HG03460 (cell line): ENCODE measurements around the gene ARHGEF7.
"Not testable (repeated sequence)": the region's sequence is repeated elsewhere in the genome, so short reads cannot be mapped to it uniquely, and the experiment has no call there.

Experiments used
- ATAC-seq: cut with Tn5 transposase; IDR thresholded peaks from one replicate; pipeline ENCODE4 v1.9.1; 2021; ENCODE audit not compliant: unreplicated experiment

The ARHGEF7 gene

DNA sequence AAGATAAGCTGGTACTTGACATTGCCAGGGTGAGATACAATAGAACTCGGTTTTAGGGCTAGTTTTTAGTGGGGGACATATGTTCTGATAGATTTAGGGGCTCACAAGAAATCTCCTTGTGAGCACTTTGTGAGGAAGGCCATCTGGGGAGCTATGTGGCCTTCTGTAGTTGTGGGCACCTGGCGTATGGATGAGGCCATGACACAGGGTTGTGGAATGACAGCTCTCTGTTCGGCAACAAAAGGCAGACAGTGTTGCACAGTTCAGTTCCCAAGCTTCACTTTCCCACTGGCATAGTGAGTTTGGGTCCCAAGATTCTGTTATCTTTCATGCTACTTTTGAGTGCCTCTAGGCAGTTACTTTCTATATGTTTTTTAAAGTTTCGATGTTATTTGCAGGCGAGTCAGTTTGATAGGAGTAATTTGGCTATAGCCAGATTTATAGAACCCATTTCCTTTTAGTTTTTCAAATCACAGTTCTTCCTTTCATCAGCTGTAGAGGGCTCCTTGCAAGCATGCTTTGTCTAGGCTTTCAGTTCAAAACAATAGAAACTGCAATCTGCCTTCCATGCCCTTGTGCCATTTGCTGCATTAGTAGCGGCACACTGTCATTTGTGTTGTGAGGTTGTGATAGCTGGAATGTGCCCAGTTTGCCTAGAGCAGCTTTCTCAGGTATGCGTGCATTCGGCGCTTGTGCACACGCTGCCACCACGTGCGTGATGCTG is 134.7 kb downstream of the ARHGEF7 start:
- ATAC-seq, result no peak

DNA sequence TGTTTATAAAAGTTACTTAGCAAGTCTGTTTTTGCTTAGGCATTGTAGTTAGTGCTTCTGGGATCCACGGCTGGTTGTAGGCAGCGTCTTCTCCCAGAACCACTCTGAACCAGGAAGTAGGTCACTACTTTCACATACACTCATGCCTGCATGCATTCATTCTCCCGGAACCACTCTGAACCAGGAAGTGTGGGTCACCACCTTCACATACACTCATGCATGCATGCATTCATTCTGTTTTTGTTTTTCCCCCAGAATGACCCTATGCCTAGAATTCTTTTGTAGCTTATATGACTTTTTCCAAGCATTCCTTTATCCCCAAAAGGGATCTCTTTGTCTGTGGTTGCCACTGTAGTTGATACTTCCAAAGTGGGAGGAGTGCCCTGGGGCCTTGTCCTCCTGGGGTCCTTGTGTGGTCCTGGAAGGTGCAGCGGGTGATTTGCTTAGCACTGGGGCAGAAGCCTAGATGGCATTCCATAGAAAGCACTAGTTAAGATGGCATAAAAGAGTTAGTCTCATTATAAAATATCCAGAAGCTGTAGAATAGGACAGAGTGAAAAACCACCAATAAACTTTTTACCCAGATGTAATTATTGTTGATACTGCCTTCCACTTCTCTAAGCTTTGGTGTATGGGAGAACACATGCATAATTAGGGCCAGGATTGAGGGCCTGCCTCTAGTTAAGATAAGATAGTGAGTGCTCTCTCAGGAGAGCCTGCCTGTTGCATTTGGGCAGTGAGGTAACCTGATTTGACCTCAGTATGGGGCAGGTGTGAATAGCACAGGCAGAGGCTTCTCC is 136.7 kb downstream of the ARHGEF7 start:
- no peak for ATAC-seq

DNA sequence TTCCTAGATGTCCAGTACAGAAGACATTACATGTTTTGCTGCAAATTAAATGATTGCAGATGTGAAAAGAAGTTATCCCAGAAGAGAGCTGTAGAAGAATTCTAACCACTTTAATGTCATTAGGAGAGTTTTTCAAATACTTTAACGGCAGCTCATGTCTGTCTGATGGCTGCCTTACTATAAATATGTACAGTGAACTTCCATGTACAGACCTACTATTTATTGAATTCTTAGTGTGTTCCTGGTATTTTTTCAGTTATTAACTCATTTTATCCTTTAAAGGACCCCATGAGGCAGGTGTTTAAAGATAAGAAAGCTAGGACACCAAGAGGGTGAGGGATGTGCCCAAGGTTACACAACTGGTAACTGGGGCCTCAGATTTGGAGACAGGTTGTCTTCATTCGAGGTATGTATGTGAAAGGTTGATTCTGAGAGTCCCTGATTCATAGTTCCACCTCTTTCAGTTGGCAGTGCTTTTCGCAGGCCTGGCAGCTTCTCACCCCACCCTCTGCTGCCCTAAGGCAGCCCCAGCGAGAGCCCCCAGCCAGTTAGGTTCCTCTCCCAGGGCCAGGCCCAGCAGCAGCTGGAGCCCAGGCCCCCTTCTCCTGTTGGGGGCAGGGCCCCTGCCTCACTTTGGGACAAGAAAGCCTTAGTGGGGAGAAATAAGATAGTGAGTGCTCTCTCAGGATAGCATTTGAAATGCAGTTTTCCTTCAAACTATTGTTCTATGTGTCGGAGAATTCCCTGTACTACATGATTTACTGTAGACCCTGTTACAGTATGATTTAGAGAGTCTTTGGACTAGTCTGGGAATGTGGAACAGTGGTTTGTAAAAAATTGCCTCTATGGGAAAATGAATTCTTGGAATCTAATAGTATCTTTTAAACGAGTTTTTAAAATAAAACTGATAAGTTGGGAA is 137.6 kb downstream of the ARHGEF7 start:
- no peak for ATAC-seq

DNA sequence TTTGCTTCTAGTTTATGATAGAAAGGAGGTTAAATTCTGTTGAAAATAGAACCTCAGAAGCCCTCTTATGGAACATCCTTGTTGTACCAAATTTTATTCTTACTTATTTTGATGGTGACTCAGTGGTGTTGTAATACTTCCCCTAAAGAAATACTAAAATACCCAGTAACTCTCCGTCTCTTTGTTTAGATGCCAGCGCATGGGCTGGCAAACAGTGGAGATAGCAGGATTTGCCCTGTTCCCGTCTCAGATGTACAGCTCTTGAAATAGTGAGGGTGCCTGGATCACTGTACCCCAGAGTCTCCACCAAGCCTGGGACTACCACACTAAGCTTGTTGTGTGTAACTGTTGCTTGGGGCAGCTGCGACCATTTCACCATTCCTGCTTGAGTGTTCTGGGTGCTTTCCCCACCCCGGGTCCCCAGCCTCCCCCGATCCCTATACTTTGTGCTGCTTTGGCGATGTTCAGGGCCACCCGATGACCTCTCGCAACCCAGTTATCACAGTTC is 138.3 kb downstream of the ARHGEF7 start:
- ATAC-seq, result no peak

DNA sequence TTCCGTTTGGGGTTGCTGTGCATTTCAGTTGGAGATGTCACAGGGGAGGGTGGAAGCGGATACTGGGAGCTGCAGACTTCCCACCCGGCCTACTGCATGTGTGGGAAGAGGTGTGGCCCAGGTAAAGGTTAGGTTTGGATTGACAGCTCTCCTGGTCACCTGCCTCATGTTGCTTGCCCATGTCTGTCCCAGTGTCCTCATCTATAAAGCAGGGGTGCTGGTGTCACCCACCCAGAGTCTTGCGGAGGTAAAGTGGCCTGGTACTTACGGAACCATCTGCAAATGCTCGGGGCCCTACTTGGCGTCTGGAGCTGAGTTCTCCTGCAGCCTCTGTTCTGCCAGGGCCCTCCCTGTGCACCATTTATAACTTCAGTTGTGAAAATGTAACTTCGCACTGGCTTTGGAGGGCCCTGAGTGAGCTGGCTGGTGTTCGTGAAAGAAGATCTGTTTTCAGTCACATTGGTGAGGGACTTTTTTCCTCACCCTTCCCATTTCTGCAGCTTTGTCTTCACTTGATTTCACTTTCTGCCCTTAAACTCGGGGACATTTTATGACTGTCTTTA is 140.2 kb downstream of the ARHGEF7 start:
- ATAC-seq, result no peak

DNA sequence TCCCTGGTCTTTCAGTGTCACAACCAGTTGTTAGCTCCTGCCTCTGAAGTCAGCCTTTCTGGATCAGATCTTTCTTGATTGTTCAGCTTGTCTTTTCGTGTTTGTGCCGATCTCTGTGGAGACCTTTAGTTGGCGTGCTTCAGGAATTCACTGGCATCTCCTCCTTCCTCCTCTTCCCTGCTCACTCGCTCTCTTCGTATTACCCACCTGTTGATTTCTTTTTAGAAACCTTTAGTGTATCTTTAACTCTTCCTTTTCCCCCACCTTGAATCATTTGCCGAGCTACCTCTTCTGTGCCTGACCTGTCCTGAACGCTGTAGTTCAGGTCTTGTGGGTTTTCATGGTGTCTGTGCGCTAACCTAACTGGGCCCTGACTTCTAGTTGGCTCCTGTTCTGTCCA is 141.3 kb downstream of the ARHGEF7 start:
- ATAC-seq, result no peak

DNA sequence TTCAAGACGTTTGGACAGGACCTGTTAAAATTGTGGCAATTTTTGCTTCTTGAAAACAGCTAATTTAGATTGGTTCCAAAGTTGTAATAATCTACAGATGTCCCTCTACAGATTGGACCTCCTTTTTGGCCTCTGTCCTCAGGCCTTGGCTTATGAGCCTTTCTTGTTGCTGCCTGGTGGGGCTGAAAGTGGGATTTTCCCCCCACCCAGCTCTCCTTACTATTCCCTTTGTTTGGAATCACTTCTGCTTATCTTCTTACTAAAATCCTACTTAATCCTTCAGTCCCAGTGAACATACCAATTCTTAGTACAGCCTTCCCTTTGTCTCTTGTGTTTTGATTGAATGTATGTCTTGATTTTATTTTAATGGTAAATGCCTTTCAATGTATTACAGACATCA is 141.8 kb downstream of the ARHGEF7 start:
- ATAC-seq, result no peak

DNA sequence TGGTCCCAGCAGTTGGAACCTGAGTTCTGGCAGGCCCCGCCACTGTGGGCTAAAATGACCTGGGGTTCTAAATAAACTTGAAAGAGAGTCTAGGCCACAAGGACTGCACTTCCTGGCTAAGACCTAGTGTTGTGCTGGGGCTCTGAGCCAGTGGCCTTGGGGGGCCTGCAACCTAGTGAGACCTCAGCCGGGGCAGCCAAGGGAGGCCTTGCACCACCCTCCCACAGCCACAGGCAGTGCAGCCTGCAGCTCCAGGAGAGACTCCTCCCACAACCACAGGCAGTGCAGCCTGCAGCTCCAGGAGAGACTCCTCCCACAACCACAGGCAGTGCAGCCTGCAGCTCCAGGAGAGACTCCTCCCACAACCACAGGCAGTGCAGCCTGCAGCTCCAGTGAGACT is 142.8 kb downstream of the ARHGEF7 start:
- ATAC-seq, result not testable (repeated sequence)

DNA sequence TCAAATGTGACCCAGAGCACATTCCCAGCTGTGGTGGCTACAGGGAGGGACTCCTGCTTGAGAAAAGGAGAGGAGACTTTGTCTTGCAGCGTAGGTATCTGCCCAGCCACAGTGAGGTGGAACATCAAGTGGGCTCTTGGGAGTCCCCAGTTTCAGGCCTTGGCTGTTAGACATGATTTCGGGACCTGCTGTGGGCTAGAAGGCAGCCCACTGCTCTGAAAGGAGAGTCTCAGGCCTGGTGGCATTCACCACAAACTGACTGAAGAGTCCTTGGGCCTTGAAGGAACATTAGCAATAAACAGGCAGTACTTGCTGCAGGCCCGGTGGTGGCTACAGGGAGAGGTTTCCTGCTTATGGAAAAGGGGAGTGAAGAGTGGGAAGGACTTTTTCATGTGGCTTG is 143.5 kb downstream of the ARHGEF7 start:
- ATAC-seq, result no peak

DNA sequence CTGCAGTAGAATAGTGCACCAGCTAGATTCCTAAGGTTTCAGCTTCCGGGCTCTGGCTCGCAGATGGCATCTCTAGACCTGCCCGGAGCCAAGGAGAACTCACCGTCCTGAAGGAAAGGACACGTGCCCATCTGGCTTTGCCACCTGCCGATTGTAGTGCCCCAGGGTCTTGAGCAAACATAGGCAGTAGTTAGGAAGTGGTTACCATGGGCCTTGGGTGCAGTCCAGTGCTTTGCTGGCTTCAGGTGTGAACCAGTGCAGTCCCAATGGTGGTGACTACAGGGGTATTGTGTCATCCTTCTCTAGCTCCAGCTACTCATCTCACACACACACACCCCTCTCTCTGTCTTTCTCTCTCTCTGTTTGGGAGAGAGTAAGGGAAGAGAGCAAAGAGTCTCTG is 143.9 kb downstream of the ARHGEF7 start:
- no peak for ATAC-seq

DNA sequence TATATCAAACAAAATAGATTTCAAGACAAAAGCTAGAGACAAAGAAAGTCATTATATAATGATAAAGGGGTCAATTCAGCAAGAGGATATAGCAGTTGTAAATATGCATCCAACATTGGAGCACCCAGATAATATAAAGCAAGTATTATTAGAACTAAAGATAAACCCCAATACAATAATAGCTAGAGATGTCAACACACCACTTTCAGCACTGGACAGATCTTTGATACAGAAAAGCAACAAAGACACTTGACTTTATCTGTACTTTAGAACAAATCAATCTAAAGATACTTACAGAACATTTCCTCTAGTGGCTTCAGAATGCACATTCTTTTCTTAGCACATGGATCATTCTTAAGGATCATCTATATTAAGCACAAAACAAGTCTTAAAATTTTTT is 146.2 kb downstream of the ARHGEF7 start:
- no peak for ATAC-seq

DNA sequence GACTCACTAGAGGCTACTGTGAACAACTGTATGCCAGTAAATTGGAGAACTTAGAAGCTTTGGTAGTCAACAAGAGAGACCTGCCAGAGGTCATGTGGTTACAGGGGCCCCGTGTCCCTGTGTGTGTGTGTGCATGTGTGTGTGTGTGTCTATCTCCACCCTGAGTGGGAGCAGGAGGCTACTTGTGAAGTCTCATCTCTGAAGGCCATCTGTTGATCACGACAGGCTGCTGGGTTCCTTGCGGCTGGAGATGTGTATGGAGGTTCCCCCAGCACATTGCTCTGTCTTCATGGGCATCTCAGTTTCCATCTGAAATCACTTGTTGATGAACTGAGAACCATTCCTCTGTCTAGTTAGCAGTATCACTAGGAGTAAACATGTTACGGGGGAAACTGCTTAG is 147.2 kb downstream of the ARHGEF7 start:
- ATAC-seq, result no peak

DNA sequence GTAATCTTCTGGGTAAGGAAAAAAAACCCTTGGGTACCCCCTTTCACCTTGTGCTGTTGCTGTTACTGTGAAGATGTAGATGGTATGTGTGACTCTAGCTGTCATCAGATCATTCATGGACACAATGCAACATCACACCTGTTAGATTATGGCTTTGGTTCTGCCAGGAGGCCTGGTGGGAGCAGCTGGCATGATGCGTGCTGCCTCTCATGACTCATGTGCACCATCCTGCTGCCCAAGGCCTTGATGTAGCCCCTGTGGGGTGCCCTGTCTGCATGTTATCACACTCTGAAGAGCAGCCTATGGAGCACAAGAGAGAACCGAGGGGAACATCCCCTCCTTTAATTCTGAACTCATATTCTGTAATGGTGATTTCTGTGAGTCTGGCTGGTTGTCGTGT is 147.6 kb downstream of the ARHGEF7 start:
- no peak for ATAC-seq

DNA sequence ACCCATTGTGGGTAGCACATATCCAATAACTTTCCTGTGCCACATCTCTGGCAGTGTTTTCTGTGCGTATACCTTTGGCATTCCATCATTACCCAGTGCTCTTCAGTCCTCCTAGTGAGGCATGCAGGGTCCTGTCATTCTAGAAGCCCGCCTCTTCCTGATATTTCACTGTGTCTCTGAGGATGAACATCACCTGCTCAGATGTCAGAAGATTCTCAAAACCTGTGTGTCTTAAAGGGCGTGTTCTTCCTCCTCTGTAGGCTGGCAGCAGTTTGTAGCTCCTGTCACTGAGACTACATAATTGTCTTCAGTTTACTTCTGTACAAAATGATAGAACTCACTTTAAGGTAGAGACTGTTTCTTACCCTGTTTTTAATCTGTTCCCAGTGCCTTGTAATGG is 148.5 kb downstream of the ARHGEF7 start:
- no peak for ATAC-seq

DNA sequence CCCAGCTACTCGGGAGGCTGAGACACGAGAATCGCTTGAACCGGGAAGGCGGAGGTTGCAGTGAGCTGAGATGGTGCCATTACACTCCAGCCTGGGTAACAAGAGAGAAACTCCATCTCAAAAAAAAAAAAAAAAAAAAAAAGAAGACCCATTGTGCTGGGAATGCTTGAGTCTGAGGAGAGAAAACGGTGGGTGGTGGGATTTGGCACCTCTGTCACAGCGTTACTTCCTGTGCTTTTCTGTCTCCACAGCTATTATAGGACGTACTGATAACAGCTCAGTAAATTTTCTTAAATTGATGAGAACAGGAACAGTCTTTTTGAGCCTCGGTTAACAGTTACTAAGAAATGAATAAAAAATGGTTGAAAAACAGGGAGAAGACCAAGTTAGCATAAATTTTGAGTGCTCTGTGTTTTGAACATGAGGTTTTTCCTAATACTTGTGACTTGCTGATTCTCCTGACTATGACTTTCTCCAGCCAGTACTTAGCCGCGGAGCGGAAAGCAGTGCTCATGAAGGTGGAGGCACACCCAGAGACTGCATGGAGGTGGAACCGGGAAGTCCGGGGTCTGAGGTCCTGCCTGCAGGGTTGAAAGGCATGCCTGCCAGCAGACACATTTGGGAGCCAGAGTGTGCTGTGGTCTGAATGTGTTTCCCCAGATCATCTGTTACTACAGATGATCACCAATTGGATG is 150.0 kb downstream of the ARHGEF7 start:
- ATAC-seq, result no peak

DNA sequence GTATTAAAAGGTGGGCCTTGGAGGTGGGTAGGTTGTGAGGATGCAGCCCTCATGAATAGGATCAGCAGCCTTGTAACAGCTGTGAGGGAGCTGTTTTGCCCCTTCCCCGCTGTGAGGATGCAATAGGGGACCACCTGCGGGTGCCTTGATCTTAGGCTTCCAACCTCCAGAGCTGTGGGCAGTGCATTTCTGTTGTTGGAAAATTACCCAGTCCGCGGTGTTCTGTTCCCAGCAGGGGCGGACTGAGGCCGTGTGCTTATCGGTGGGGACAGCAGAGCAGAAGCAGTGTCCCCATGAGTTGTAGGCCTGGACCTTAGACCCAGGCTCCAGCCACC is 150.6 kb downstream of the ARHGEF7 start:
- ATAC-seq, result no peak

DNA sequence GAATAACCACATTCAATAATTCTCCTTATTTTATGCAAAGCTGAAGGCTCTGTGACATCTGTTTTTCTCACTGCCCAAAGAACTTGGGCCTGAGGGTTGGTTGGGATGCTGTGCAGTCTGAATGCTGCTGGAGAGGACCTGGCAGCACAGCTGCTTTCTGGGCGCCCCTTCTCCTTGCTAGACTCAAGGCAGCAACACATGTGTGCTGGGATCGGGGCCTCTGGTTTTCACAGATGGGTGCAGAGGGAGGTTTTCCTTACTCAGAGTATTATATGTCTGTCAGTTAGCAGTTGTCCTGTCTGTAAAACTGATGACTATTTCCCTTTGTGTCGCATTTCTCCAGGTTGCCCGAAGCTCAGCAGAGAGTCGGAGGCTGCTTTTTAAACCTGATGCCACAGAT is 152.1 kb downstream of the ARHGEF7 start:
- no peak for ATAC-seq

DNA sequence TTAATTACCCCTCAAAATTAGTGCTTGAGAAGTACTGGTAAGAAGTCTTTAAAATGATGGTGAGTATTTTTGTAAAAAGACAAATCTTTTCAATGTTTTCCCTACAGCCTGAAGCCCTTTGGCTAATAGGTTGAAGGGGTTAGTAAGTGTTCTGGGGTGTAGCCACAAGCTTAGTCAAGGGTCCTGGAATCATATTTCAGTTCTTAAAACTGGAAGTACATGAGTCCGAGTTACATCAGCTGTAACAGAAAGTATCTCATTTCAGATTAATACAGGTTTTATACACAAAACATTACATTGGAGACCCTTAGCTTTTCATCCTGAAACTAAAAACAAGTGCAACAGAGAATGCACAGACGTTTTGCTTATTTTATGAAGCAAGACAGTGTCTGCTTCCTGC is 152.7 kb downstream of the ARHGEF7 start:
- no peak for ATAC-seq

DNA sequence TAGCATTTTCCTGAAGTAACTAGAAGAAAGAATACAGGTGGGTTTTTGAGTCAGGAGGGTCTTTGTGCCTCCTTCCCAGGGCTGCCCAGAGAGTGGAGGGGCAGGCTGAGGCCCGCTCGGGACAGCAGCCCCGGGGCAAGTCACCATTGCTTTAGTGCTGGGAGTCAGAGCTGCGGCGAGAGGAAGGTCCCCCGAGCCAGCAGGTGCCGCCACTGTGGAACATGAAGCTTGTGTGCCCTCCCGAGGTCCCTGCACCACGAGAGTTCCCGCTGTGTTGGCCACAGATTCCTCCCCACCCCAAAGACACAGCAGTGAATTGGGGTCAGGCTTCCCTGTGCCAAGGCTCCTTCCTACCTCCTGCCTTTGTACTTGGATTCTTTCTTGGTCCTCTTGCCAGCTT is 154.4 kb downstream of the ARHGEF7 start:
- no peak for ATAC-seq

DNA sequence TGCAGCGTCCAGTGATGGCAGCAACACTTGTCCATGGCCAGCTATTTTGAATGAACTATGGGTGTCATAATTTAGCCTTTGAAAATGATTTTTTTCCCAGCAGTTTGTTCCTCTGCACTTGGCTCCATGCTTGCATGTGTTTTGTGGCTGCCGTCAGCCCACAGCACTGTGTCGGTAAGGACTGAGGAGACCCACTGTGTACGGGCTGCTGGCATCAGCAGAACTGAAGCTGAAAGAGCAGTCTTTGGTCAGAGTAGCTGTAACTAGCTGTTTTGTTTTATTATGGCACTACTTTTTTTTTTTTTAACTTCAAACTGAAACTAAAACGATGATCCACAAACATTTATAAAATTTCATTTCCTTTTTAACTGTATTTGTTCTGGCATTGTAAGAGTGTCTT is 155.0 kb downstream of the ARHGEF7 start:
- no peak for ATAC-seq
